GM12801 (cell line): Measurements from ENCODE around the gene RBM20.

Experiments used
- CTCF ChIP-seq: IDR thresholded peaks from one replicate; pipeline ENCODE4 v1.5.1; 2011; ENCODE audit warnings: control low read depth; ENCODE audit not compliant: insufficient read length; ENCODE audit errors: extremely low read depth

RBM20 gene

GRCh38 chr10:110871298-110872084 lies 227.4 kb downstream of the RBM20 start, which contains the start of gene PDCD4:
PDCD4 (plus strand) TSS chr10:110871928; CDS start chr10:110876028, 4,100 bp downstream.
- TF ChIP-seq CTCF, result no peak

- TF ChIP-seq CTCF, result no peak
These were observed 228.2 kb downstream of the RBM20 start for GRCh38 chr10:110872145-110872983.

GRCh38 chr10:110872984-110873923 lies 229.1 kb downstream of the RBM20 start:
- no peak for TF ChIP-seq CTCF

- no peak for TF ChIP-seq CTCF
These were observed 229.8 kb downstream of the RBM20 start for GRCh38 chr10:110873951-110874350.

GRCh38 chr10:110876000-110876399 lies 231.9 kb downstream of the RBM20 start:
- no peak for TF ChIP-seq CTCF

GRCh38 chr10:110876788-110877187 lies 232.7 kb downstream of the RBM20 start:
- no peak for TF ChIP-seq CTCF
